K562 (cell line): ENCODE results near the gene PDZD2.

Experiments used
- CTCF ChIP-seq, 3 experiments: IDR thresholded peaks in 2 of 3; conservative IDR thresholded peaks in 1 of 3; 2 replicates each; pipeline ENCODE4 v1.5.1; 2011 to 2012; ENCODE audit warnings: low read length in 3 of 3, mild to moderate bottlenecking in 3 of 3, control low read depth in 2 of 3, improper control_type of control experiment in 1 of 3, inconsistent platforms in 1 of 3, low read depth in 1 of 3, mixed read lengths in 1 of 3, moderate library complexity in 1 of 3; ENCODE audit not compliant: insufficient read depth in 2 of 3
- EP300 ChIP-seq: IDR thresholded peaks from 2 replicates; pipeline ENCODE4 v1.6.1; 2012; ENCODE audit warnings: low read length, improper control_type of control experiment
- ETS1 ChIP-seq: conservative IDR thresholded peaks from 2 replicates; pipeline ENCODE4 v1.6.1; 2011; ENCODE audit warnings: low read depth, mild to moderate bottlenecking, low read length; ENCODE audit not compliant: control insufficient read depth
- HMG20A ChIP-seq: fragments of 450-650 bp; formaldehyde crosslinking; conservative IDR thresholded peaks from 2 replicates; pipeline ENCODE4 v1.4.0; 2020; ENCODE audit warnings: mild to moderate bottlenecking, mixed read lengths
- HMG20B ChIP-seq: fragments of 250-450 bp; sonication (Bioruptor Pico); IDR thresholded peaks from 2 replicates; pipeline ENCODE4 v1.5.0; 2021; ENCODE audit warnings: mild to moderate bottlenecking
- JUND ChIP-seq, 2 experiments: IDR thresholded peaks; 2 replicates in 1 of 2; 3 replicates in 1 of 2; pipeline ENCODE4 v1.6.1; 2011; ENCODE audit warnings: borderline replicate concordance in 2 of 2, low read depth in 2 of 2, low read length in 2 of 2, improper control_type of control experiment in 1 of 2, missing biosample characterization in 1 of 2, missing genetic modification characterization in 1 of 2, missing genetic modification reagents in 1 of 2
- POLR2A ChIP-seq: fragments of 450-650 bp; conservative IDR thresholded peaks from 2 replicates; pipeline ENCODE4 v1.6.1; 2016
- POLR2AphosphoS5 ChIP-seq: IDR thresholded peaks from 2 replicates; pipeline ENCODE4 v1.6.1; 2011; ENCODE audit warnings: mild to moderate bottlenecking, low read depth, low read length, moderate library complexity; ENCODE audit not compliant: control insufficient read depth, insufficient read depth
- SETDB1 ChIP-seq: IDR thresholded peaks from one replicate; pipeline ENCODE4 v1.6.1; 2012; ENCODE audit warnings: low read length, control low read depth, inconsistent platforms
- STAG1 ChIP-seq: sonication (generic); formaldehyde crosslinking; IDR thresholded peaks from 2 replicates; pipeline ENCODE4 v1.5.0; 2020; ENCODE audit warnings: missing genetic modification reagents, borderline replicate concordance
- YY1 ChIP-seq, 3 experiments: IDR thresholded peaks; 2 replicates each; pipeline ENCODE4 v1.6.1; 2011; ENCODE audit warnings: low read length in 2 of 3, mild to moderate bottlenecking in 2 of 3, moderate library complexity in 2 of 3, borderline replicate concordance in 1 of 3, control low read depth in 1 of 3, low read depth in 1 of 3; ENCODE audit not compliant: insufficient read depth in 3 of 3, insufficient replicate concordance in 2 of 3, control insufficient read depth in 1 of 3, insufficient read length in 1 of 3; ENCODE audit errors: extremely low read depth in 1 of 3
- ZKSCAN1 ChIP-seq: fragments of 150-350 bp; IDR thresholded peaks from 2 replicates; pipeline ENCODE4 v1.6.1; 2016; ENCODE audit warnings: low read depth, low read length
- ZNF699 ChIP-seq: fragments of 250-450 bp; sonication (Bioruptor Pico); IDR thresholded peaks from 2 replicates; pipeline ENCODE4 v1.8.0; 2021; ENCODE audit warnings: mild to moderate bottlenecking, moderate library complexity; ENCODE audit not compliant: insufficient replicate concordance

GRCh38 chr5:31711935-31712592 is 73.1 kb downstream of the PDZD2 start:
- TF ChIP-seq SETDB1, result no peak
- no peak for TF ChIP-seq CTCF (IDR thresholded peaks at IDR 0.05 in 2 of 3, conservative IDR thresholded peaks at IDR 0.05 in 1 of 3; ENCODE audit: insufficient read depth in 2 of 3, low read depth in 1 of 3, low read length in 3 of 3)
- TF ChIP-seq YY1 (IDR thresholded peaks at IDR 0.05; ENCODE audit: borderline replicate concordance in 1 of 3, control insufficient read depth in 1 of 3, extremely low read depth in 1 of 3, insufficient read depth in 3 of 3, insufficient read length in 1 of 3, insufficient replicate concordance in 2 of 3, low read depth in 1 of 3, low read length in 2 of 3), result no peak
- no peak for TF ChIP-seq EP300
- TF ChIP-seq STAG1 (CRISPR knock-in tag), result no peak
- TF ChIP-seq ZNF699, result no peak
- no peak for TF ChIP-seq HMG20B (CRISPR knock-in tag)
- TF ChIP-seq JUND (IDR thresholded peaks at IDR 0.05; ENCODE audit: borderline replicate concordance, low read depth, low read length), result no peak
- no peak for TF ChIP-seq JUND (tag; IDR thresholded peaks at IDR 0.05; ENCODE audit: borderline replicate concordance, low read depth, low read length)
- TF ChIP-seq POLR2AphosphoS5, result no peak
- TF ChIP-seq ZKSCAN1, result no peak
- no peak for TF ChIP-seq ETS1
- no peak for TF ChIP-seq POLR2A
- no peak for TF ChIP-seq HMG20A (CRISPR knock-in tag)
